ENCODE results near the gene MLLT6.

Gene MLLT6

GRCh38 chr17:38704606-38705522 is at the start of gene MLLT6:
TSS of gene MLLT6 (plus strand) at chr17:38705273. CDS start at chr17:38705633, 360 bp downstream.
- H3K36me3 ChIP-seq (ENCODE audit: insufficient read depth, low read length): no peaks in the 10 kb centered on the region
- peaks cover 12% of the 10 kb centered on the region; the same call in 1 of the 2 replicates for H3K4me1 ChIP-seq (ENCODE audit: insufficient read depth, low read length)
- H3K9ac ChIP-seq (ENCODE audit: low read depth, low read length): peak within 1 kb of the TSS; percentile 76; the same call in 1 of the 2 replicates
- H3K9me3 ChIP-seq (ENCODE audit: control insufficient read depth, insufficient read depth, low read length): no peaks in the 10 kb centered on the region

- Histone ChIP-seq H3K9me3 (ENCODE audit: control insufficient read depth, insufficient read depth, low read length) (no peaks in the 10 kb centered on the region), H3K9ac (ENCODE audit: low read depth, low read length) (no peak overlapping the region), H3K36me3 (ENCODE audit: insufficient read depth, low read length) (no peaks in the 10 kb centered on the region), H3K4me1 (ENCODE audit: insufficient read depth, low read length) (peaks cover 21% of the 10 kb centered on the region; the same call in 1 of the 2 replicates)
These were observed 47.9 kb upstream of the MLLT6 start for GRCh38 chr17:38656959-38657823.

- Histone ChIP-seq H3K9ac (ENCODE audit: low read depth, low read length) (no peak overlapping the region), H3K4me1 (ENCODE audit: insufficient read depth, low read length) (peaks cover 21% of the 10 kb centered on the region; the same call in 1 of the 2 replicates), H3K9me3 (ENCODE audit: control insufficient read depth, insufficient read depth, low read length) (no peaks in the 10 kb centered on the region)
These were observed 47.0 kb upstream of the MLLT6 start for GRCh38 chr17:38657824-38658740.

DNA sequence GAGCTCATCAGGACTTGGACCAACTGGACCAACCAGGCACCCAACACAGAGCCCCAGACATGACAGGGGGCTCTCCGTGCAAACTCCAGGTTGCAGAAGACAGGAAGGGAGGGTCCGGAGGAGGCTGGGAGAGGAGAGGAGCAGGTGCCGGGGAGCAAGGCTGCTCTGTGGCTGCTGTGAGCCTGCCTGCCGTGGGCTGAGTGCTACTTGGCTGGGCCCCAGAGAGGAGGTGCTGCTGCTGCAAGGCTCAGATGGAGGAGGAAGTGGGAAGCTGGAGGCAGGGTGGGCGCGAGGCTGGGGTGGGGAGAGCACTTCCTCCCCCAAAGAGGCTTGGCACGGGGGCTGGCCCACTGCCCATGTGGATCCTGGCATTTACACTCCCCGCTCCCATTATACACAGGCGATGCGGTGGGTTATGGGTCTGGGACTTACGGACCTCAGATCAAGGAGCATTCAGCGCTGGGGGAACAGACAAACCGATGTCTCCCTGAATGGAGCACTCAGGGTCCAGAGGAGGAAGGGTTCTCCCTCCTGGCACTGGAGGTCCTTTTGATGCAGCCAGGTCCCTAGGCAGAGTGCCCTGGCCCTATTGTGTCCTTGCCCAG is 46.2 kb upstream of the MLLT6 start:
- Histone ChIP-seq H3K9ac (ENCODE audit: low read depth, low read length) (no peak overlapping the region), H3K9me3 (ENCODE audit: control insufficient read depth, insufficient read depth, low read length) (no peaks in the 10 kb centered on the region), H3K36me3 (ENCODE audit: insufficient read depth, low read length) (no peaks in the 10 kb centered on the region), H3K4me1 (ENCODE audit: insufficient read depth, low read length) (peaks cover 21% of the 10 kb centered on the region; the same call in 1 of the 2 replicates)

More at GRCh38 chr17:38657824-38658740, 47.0 kb upstream of the MLLT6 start:
- no peaks in the 10 kb centered on the region for H3K36me3 ChIP-seq (ENCODE audit: insufficient read depth, low read length)

- Histone ChIP-seq H3K9me3 (ENCODE audit: control insufficient read depth, insufficient read depth, low read length) (no peaks in the 10 kb centered on the region), H3K36me3 (ENCODE audit: insufficient read depth, low read length) (no peaks in the 10 kb centered on the region), H3K9ac (ENCODE audit: low read depth, low read length) (no peak overlapping the region), H3K4me1 (ENCODE audit: insufficient read depth, low read length) (peaks cover 16% of the 10 kb centered on the region; the same call in 1 of the 2 replicates)
These were observed 45.7 kb upstream of the MLLT6 start for GRCh38 chr17:38659415-38659814.

GRCh38 chr17:38660097-38661025 is 44.7 kb upstream of the MLLT6 start:
- peaks cover 9% of the 10 kb centered on the region; the same call in 1 of the 2 replicates for H3K4me1 ChIP-seq (ENCODE audit: insufficient read depth, low read length)
- no peaks in the 10 kb centered on the region for H3K36me3 ChIP-seq (ENCODE audit: insufficient read depth, low read length)
- no peaks in the 10 kb centered on the region for H3K9me3 ChIP-seq (ENCODE audit: control insufficient read depth, insufficient read depth, low read length)
- no peak overlapping the region for H3K9ac ChIP-seq (ENCODE audit: low read depth, low read length)

- no peaks in the 10 kb centered on the region for H3K9me3 ChIP-seq (ENCODE audit: control insufficient read depth, insufficient read depth, low read length)
- no peaks in the 10 kb centered on the region; the same call in 1 of the 2 replicates for H3K4me1 ChIP-seq (ENCODE audit: insufficient read depth, low read length)
- H3K36me3 ChIP-seq (ENCODE audit: insufficient read depth, low read length): no peaks in the 10 kb centered on the region
- H3K9ac ChIP-seq (ENCODE audit: low read depth, low read length): no peak overlapping the region
These were observed 41.8 kb upstream of the MLLT6 start for GRCh38 chr17:38663125-38663751.

GRCh38 chr17:38663964-38664644 is 41.0 kb upstream of the MLLT6 start:
- Histone ChIP-seq H3K4me1 (ENCODE audit: insufficient read depth, low read length) (no peaks in the 10 kb centered on the region; the same call in 1 of the 2 replicates), H3K9ac (ENCODE audit: low read depth, low read length) (no peak overlapping the region), H3K36me3 (ENCODE audit: insufficient read depth, low read length) (no peaks in the 10 kb centered on the region), H3K9me3 (ENCODE audit: control insufficient read depth, insufficient read depth, low read length) (no peaks in the 10 kb centered on the region)

GRCh38 chr17:38667099-38667786 is 37.8 kb upstream of the MLLT6 start:
- Histone ChIP-seq H3K36me3 (ENCODE audit: insufficient read depth, low read length) (no peaks in the 10 kb centered on the region), H3K9ac (ENCODE audit: low read depth, low read length) (no peak overlapping the region), H3K9me3 (ENCODE audit: control insufficient read depth, insufficient read depth, low read length) (no peaks in the 10 kb centered on the region), H3K4me1 (ENCODE audit: insufficient read depth, low read length) (no peaks in the 10 kb centered on the region; the same call in 1 of the 2 replicates)

GRCh38 chr17:38667787-38668122 is 37.3 kb upstream of the MLLT6 start:
- no peaks in the 10 kb centered on the region; the same call in 1 of the 2 replicates for H3K4me1 ChIP-seq (ENCODE audit: insufficient read depth, low read length)

DNA sequence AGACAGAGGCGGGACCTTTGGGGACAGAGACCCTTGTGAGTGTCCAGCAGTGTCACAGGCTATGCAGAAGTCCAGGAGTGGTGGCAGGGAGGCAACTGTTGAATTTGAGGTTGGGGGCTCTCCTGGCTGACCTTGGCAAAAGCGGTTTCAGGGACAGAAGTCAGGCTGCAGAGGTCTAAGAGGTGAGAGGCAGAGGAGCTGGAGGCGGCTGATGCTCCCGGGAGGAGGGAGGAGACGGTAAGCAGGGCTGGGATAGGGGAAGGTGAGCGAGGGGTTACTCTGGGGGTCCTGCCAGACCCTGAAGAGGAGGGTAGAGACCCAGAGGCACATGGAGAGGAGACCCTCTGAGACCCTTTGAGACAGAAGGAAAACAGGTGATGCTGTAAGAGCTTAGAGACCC is 35.6 kb upstream of the MLLT6 start:
- Histone ChIP-seq H3K36me3 (ENCODE audit: insufficient read depth, low read length) (no peaks in the 10 kb centered on the region), H3K9ac (ENCODE audit: low read depth, low read length) (no peak overlapping the region), H3K4me1 (ENCODE audit: insufficient read depth, low read length) (no peaks in the 10 kb centered on the region), H3K9me3 (ENCODE audit: control insufficient read depth, insufficient read depth, low read length) (no peaks in the 10 kb centered on the region)

More at GRCh38 chr17:38667787-38668122, 37.3 kb upstream of the MLLT6 start:
- no peaks in the 10 kb centered on the region for H3K9me3 ChIP-seq (ENCODE audit: control insufficient read depth, insufficient read depth, low read length)
- H3K9ac ChIP-seq (ENCODE audit: low read depth, low read length): no peak overlapping the region
- no peaks in the 10 kb centered on the region for H3K36me3 ChIP-seq (ENCODE audit: insufficient read depth, low read length)
